Upper lobe of right lung (tissue), 1 donor: ENCODE data around the gene CD3G. TPM values are rescaled to one million over a fixed set of nuclear protein-coding genes. Genes with fewer than 3 reads are reported as not detected.

Experiments used
- ATAC-seq: fragments of 200-7000 bp; cut with Tn5 transposase; one replicate; pipeline ENCODE4 v1.9.1; 2020; ENCODE audit warnings: mild to moderate bottlenecking, moderate library complexity
- DNase-seq: peaks from one replicate; pipeline ENCODE4 v3.0.0-alpha.2; 2020
- H3K27ac ChIP-seq: fragments of 200-600 bp; one replicate; pipeline ENCODE4 v1.8.0; 2022
- H3K27me3 ChIP-seq: fragments of 200-600 bp; one replicate; pipeline ENCODE4 v1.8.0; 2022; ENCODE audit warnings: mild to moderate bottlenecking
- H3K36me3 ChIP-seq: fragments of 200-600 bp; one replicate; pipeline ENCODE4 v1.8.0; 2022
- H3K4me1 ChIP-seq: fragments of 200-600 bp; one replicate; pipeline ENCODE4 v1.8.0; 2022
- H3K4me3 ChIP-seq: fragments of 200-600 bp; one replicate; pipeline ENCODE4 v1.8.0; 2022; ENCODE audit warnings: mild to moderate bottlenecking
- H3K9me3 ChIP-seq: fragments of 200-600 bp; one replicate; pipeline ENCODE4 v1.8.0; 2022
- intact Hi-C: fragments of 100-400 bp; cut with DNase I; formaldehyde crosslinking; loops from one replicate; pipeline ENCODE4 v1.11.0; 2022
- total RNA-seq: library from RNA; stranded (reverse); fragmentation: NEBNext Ultra II Directional; extraction: Animal tissue kit (Norgen Biotek cat#: 25700); gene quantifications from one replicate; pipeline ENCODE4 v1.2.1, GENCODE V29; 2021
- TF ChIP-seq, protein P1 (sequence below): fragments of 200-600 bp; IDR thresholded peaks from one replicate; pipeline ENCODE4 v1.8.0; 2022; ENCODE audit warnings: antibody characterized with exemption
- donor health status: DM: no; HTN: yes; CAD: no; lungs with severe emphysema.

Gene CD3G
- total RNA-seq, 1 donor from 2014 or later, result 6.5 TPM

DNA sequence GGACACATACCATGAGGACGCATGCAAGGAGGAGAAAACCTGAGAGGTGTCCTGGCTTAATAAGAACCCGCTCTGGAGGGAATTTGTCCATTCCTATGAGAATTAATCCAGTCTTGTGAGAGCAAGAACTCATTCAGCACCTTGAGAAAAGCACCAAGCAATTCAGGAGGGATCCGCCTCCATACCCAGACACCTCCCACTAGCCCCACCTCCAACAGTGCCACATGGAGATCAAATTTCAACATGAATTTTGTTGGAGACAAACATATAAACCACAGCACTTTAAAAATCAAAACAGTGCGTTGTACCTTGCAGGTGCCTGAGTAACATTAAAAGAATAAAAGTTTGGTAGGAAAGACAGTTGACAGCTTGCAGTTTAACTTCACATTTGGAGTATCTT lies 26.6 kb downstream of the CD3G start:
- TF ChIP-seq, protein P1, sequence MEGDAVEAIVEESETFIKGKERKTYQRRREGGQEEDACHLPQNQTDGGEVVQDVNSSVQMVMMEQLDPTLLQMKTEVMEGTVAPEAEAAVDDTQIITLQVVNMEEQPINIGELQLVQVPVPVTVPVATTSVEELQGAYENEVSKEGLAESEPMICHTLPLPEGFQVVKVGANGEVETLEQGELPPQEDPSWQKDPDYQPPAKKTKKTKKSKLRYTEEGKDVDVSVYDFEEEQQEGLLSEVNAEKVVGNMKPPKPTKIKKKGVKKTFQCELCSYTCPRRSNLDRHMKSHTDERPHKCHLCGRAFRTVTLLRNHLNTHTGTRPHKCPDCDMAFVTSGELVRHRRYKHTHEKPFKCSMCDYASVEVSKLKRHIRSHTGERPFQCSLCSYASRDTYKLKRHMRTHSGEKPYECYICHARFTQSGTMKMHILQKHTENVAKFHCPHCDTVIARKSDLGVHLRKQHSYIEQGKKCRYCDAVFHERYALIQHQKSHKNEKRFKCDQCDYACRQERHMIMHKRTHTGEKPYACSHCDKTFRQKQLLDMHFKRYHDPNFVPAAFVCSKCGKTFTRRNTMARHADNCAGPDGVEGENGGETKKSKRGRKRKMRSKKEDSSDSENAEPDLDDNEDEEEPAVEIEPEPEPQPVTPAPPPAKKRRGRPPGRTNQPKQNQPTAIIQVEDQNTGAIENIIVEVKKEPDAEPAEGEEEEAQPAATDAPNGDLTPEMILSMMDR, result no peak
- Histone ChIP-seq H3K4me1 (no peaks in the 10 kb centered on the region), H3K36me3 (peaks cover 99% of the 10 kb centered on the region), H3K4me3 (no peak overlapping the region), H3K27ac (no peak overlapping the region), H3K9me3 (no peaks in the 10 kb centered on the region), H3K27me3 (no peaks in the 10 kb centered on the region)
- DNase-seq (no peak), ATAC-seq (no peak)
- intact Hi-C loops, result no loop called here

GRCh38 chr11:118373263-118373662 lies 29.1 kb downstream of the CD3G start:
- intact Hi-C loops, result no loop called here
- TF ChIP-seq, protein P1, result no peak

DNA sequence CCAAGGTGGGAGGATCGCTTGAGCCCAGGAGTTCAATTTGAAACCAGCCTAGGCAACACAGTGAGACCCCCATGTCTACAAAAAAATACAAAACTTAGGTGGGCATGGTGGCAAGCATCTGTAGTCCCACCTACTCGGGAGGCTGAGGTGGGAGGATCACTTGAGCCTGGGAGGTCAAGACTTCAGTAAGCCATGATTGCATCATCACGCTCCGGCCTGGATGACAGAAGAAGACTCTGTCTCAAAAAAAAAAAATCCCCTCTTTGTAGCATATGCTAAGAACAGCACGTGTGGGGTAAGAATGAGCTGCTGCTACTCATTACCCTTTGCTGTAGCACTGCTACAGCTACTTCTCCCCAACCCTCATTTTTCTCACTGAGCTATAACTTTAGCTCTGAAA lies 29.7 kb downstream of the CD3G start:
- Histone ChIP-seq H3K9me3 (no peaks in the 10 kb centered on the region), H3K27me3 (no peaks in the 10 kb centered on the region), H3K27ac (no peak overlapping the region), H3K36me3 (peaks cover 98% of the 10 kb centered on the region), H3K4me3 (no peak overlapping the region), H3K4me1 (no peaks in the 10 kb centered on the region)
- intact Hi-C loops, result no loop called here
- no peak for ATAC-seq
- no peak for DNase-seq
- TF ChIP-seq, protein P1, result no peak

More at GRCh38 chr11:118373263-118373662, 29.1 kb downstream of the CD3G start:
- H3K4me3 ChIP-seq, result no peak overlapping the region
- H3K4me1 ChIP-seq, result no peaks in the 10 kb centered on the region
- DNase-seq, result no peak
- no peak overlapping the region for H3K27ac ChIP-seq
- no peak for ATAC-seq
- no peaks in the 10 kb centered on the region for H3K9me3 ChIP-seq
- H3K36me3 ChIP-seq, result peaks cover 98% of the 10 kb centered on the region
- H3K27me3 ChIP-seq, result no peaks in the 10 kb centered on the region

DNA sequence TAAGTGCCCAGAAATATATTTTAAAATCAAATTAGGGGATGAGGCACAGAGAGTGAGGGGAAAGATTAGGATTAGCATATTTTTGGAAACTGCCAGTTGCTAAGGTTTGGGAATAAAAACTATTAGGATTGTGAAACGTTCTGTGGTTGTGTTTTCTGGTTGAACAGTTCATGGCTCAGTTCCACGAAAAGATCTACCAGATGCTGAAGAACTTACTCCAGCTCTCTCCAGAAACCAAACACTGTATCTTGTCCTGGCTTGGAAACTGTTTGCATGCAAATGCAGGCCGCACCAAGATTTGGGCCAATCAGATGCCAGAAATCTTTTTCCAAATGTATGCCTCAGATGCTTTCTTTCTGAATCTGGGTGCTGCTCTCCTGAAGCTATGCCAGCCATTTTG lies 30.6 kb downstream of the CD3G start:
- intact Hi-C loops, result no loop called here
- TF ChIP-seq, protein P1, result no peak
- Histone ChIP-seq H3K4me1 (no peaks in the 10 kb centered on the region), H3K27me3 (no peaks in the 10 kb centered on the region), H3K27ac (no peak overlapping the region), H3K36me3 (peaks cover 98% of the 10 kb centered on the region), H3K4me3 (no peak overlapping the region), H3K9me3 (no peaks in the 10 kb centered on the region)
- ATAC-seq (no peak), DNase-seq (no peak)

DNA sequence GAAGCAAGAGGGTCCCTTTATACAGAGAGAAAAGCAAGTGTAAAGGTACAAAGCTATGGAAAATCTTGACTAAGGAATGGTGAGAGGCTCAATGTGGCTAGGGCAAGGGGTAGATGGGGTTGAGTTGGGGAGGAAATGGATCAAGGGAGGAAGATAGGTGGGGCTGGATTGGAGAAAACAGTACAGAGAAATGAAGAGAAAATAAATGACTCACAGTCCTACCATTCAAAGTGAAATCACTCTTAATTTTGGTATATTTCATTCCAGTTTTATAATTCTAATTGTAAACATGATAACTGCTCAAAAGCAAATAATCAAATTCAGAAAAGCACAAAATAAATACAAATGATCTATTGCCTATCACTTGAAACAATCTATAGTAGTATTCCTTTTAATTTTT lies 31.8 kb downstream of the CD3G start:
- no peak overlapping the region for H3K4me3 ChIP-seq
- H3K27ac ChIP-seq, result no peak overlapping the region
- H3K4me1 ChIP-seq, result no peaks in the 10 kb centered on the region
- ATAC-seq, result no peak
- no peak for DNase-seq
- H3K9me3 ChIP-seq, result no peaks in the 10 kb centered on the region
- intact Hi-C loops, result no loop called here
- H3K27me3 ChIP-seq, result no peaks in the 10 kb centered on the region
- peaks cover 95% of the 10 kb centered on the region for H3K36me3 ChIP-seq
- TF ChIP-seq, protein P1, result no peak

GRCh38 chr11:118379497-118379896 lies 35.4 kb downstream of the CD3G start:
- peaks cover 95% of the 10 kb centered on the region for H3K36me3 ChIP-seq
- TF ChIP-seq, protein P1, result no peak
- intact Hi-C loops, result no loop called here

More at GRCh38 chr11:118379497-118379896, 35.4 kb downstream of the CD3G start:
- no peak for ATAC-seq
- H3K27ac ChIP-seq, result no peak overlapping the region
- H3K4me3 ChIP-seq, result no peak overlapping the region
- H3K9me3 ChIP-seq, result no peaks in the 10 kb centered on the region
- no peaks in the 10 kb centered on the region for H3K27me3 ChIP-seq
- H3K4me1 ChIP-seq, result no peaks in the 10 kb centered on the region
- no peak for DNase-seq
